ENCODE results near the gene SEMA3E.

Gene SEMA3E

GRCh38 chr7:83337050-83337449 is 311.9 kb downstream of the SEMA3E start:
- DNase-seq, result no peak

GRCh38 chr7:83326223-83326622 is 322.7 kb downstream of the SEMA3E start:
- DNase-seq, result no peak

GRCh38 chr7:83325083-83325482 is 323.9 kb downstream of the SEMA3E start:
- DNase-seq, result no peak

DNA sequence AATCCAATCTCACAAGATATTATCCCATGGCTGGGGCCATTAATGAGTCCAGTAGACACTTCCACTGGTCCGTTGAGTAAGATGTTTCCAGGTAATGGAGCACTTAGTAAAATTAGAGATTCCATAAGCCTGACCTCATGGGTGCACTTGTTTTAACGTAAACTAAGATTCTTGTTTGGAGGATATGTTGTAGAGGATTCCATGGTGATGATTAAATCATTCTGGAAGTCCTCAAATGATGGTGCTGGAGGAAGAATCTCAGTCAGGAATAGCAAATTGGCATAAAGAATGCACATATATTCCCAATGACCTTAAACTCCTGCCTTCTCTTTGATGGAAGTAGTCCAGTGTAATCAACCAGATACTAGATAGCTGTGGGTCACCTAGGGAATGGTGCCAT is 324.3 kb downstream of the SEMA3E start:
- DNase-seq, result no peak

- no peak for DNase-seq
Observed at GRCh38 chr7:83321011-83321410, 327.9 kb downstream of the SEMA3E start.

- no peak for DNase-seq
Observed at GRCh38 chr7:83313931-83314330, 335.0 kb downstream of the SEMA3E start.
